Activated CD8-positive, alpha-beta memory T cell treated with anti-CD3 and anti-CD28 coated beads, Interleukin-2, amount 10 ng/mL, durations not matched to agents 7 days and 5 days (primary cell): ENCODE measurements around the gene CD8B. TPM values are rescaled to one million over a fixed set of nuclear protein-coding genes. Genes with fewer than 3 reads are reported as not detected.

Experiments used
- ATAC-seq: fragments of 150-1000 bp; cut with Tn5 transposase; one replicate; pipeline ENCODE4 v1.10.0; 2021; ENCODE audit warnings: moderate library complexity
- CTCF ChIA-PET: fragments of 350-600 bp; sonication (Branson Sonifier 250); formaldehyde crosslinking; loops from one replicate; lab custom pipeline; 2021; ENCODE audit warnings: antibody characterized with exemption; lab: Charles Lee
- DNase-seq: peaks from one replicate; pipeline ENCODE4 v3.0.0-alpha.2; 2020
- H3K27ac Mint-ChIP-seq: one replicate; pipeline ENCODE4 v1.8.0; 2021; ENCODE audit warnings: mild to moderate bottlenecking, mixed read lengths
- H3K27me3 Mint-ChIP-seq: one replicate; pipeline ENCODE4 v1.8.0; 2021; ENCODE audit warnings: mixed read lengths
- H3K36me3 Mint-ChIP-seq: one replicate; pipeline ENCODE4 v1.8.0; 2021; ENCODE audit warnings: mild to moderate bottlenecking, mixed read lengths
- H3K4me1 Mint-ChIP-seq: one replicate; pipeline ENCODE4 v1.8.0; 2021; ENCODE audit warnings: mixed read lengths
- H3K4me3 Mint-ChIP-seq: one replicate; pipeline ENCODE4 v1.8.0; 2021; ENCODE audit warnings: mild to moderate bottlenecking, moderate library complexity, mixed read lengths
- H3K9me3 Mint-ChIP-seq: one replicate; pipeline ENCODE4 v1.8.0; 2022; ENCODE audit warnings: low read depth, mixed read lengths
- total RNA-seq, 2 experiments: library from RNA; stranded (reverse); gene quantifications; one replicate each; pipeline ENCODE4 v1.2.3, GENCODE V29; 2021

The CD8B gene
- total RNA-seq, 2 experiments from 2014 or later: 296 to 396 TPM

DNA sequence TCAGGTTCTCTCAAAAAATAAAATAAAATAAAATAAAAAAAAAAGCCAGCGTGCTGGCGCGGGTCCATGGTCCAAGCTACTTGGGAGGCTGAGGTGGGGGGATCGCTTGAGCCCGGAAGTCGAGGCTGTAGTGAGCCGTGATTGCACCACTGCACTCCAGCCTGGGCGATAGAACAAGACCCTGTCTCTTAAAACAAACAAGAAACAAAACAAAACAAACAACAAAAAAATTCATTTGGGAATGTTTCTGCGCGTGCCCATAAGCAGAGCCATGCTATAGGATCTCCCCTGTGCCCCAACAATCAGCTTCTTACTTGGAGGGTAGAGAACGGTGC is 54.6 kb downstream of the CD8B start:
- peak; percentile 1 for ATAC-seq
- Mint-ChIP-seq H3K27me3 (no peaks in the 10 kb centered on the region), H3K36me3 (peaks cover 18% of the 10 kb centered on the region), H3K4me1 (peaks cover 48% of the 10 kb centered on the region), H3K27ac (peak overlapping the region; percentile 93), H3K4me3 (peak overlapping the region; percentile 90), H3K9me3 (no peaks in the 10 kb centered on the region)
- no peak for DNase-seq
- CTCF ChIA-PET: interaction anchor here (1.1 to 8.0 kb wide), 9 partner anchors 12 to 46 kb away, joined by 4 to 148 read pairs (median 16); partner anchors contain the start of gene CD8A

DNA sequence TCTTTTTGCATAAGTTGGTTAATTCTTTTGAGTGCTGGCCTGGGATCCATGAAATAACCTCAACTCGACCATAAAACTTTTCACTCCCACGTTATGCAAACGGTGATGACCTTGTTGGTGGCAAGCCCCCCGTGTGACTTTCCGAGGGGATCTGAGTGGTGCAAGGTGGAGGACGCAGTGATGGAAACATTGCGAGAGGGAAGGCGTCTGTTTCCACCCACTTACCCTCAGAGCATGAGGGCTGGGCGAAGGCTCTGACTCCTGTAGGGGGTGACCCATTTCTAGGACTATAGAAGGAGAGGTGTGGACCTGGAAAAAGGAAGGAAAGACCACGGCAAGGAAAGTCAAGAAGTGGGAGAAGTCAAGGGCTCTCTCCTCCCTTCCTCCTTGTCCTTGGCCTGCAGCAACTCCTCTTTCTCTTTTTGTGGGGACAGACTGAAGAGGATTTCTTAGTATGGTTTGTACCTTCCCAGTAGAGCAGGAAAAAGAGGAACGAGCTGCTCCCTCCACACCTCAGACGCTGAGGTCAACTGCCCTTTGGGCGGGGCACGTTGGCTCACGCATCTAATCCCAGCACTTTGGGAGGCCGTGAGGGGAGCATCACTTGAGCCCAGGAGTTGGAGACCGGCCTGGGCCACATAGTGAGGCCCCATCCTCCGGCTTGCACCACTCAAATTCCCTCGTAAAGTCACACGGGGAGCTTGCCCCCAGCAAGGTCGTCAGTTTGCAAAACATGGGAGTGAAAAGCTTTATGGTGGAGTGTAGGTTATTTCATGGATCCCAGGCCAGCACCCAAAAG is 55.4 kb downstream of the CD8B start:
- H3K4me3 Mint-ChIP-seq: peak overlapping the region; percentile 90
- ATAC-seq: no peak
- no peaks in the 10 kb centered on the region for H3K9me3 Mint-ChIP-seq
- H3K27ac Mint-ChIP-seq: peak overlapping the region; percentile 93
- peak; percentile 67 for DNase-seq
- H3K27me3 Mint-ChIP-seq: no peaks in the 10 kb centered on the region
- peaks cover 10% of the 10 kb centered on the region for H3K36me3 Mint-ChIP-seq
- H3K4me1 Mint-ChIP-seq: peaks cover 40% of the 10 kb centered on the region
- CTCF ChIA-PET: interaction anchor here (0.9 to 8.0 kb wide), 8 partner anchors 13 to 42 kb away, joined by 3 to 148 read pairs (median 34); partner anchors contain the start of gene CD8A

DNA sequence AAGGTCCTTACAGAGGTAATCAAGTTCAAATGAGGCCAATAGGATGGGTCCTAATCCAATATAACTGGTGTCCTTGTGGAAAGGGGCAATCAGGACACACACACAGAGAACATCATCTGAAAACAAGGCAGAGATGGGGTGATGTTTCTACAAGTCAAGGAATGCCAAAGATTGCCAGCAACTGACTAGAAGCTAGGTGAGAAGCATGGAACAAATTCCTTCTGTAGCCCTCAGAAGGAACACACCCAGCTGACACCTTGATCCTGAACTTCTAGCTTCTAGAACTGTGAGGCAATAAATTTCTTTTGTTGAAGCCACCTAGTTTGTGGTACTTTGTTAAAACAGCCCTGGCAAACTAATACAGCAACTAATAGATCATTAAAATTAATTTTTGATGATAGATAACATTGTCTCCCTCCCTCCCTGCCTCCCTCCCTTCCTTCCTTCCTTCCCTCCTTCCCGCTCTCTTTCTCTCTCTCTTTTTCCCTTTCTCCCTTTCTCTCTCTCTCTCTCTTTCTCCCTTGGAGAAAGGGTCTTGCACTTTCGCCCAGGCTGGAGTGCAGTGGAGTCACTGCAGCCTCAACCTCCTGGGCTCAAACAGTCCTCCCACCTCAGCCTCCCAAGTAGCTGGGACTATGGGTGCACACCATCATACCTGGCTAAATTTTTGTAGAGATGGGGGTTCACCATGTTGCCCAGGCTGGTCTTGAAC is 60.7 kb downstream of the CD8B start:
- Mint-ChIP-seq H3K27me3 (no peaks in the 10 kb centered on the region), H3K36me3 (peaks cover 36% of the 10 kb centered on the region), H3K27ac (no peak overlapping the region), H3K9me3 (peaks cover 16% of the 10 kb centered on the region), H3K4me3 (no peak overlapping the region), H3K4me1 (peaks cover 36% of the 10 kb centered on the region)
- ATAC-seq: no peak
- no peak for DNase-seq
- CTCF ChIA-PET: interaction anchor here (0.7 to 1.3 kb wide), 2 partner anchors 9 to 15 kb away, joined by 3 read pairs; no protein-coding TSS in a partner anchor

DNA sequence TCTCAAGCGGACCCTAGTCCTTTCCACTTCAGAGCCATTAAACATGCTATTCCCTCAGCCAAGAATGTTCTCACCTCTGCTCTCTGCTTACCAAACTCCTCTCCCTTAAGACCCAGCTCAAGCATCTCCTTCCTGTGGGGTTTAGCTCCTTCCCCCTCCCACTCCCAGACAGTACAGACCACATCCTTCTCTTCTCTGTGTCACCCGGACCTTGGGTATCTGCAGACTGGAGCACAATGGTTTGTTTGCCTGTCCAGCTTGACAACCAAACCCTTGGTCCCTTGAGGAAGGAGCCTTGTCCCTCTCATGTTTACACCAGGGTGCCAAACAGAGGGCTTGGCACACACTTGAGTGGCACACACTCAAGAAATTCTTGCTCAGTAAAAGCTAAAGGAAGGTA is 66.8 kb downstream of the CD8B start:
- ATAC-seq: peak; percentile 37
- Mint-ChIP-seq H3K36me3 (peaks cover 46% of the 10 kb centered on the region), H3K27me3 (no peaks in the 10 kb centered on the region), H3K4me1 (peaks cover 57% of the 10 kb centered on the region), H3K9me3 (peaks cover 24% of the 10 kb centered on the region), H3K27ac (peak overlapping the region; percentile 99), H3K4me3 (peak overlapping the region; percentile 66)
- CTCF ChIA-PET: interaction anchor here (0.6 to 10.4 kb wide), 7 partner anchors 8 to 574 kb away, joined by 3 to 148 read pairs (median 6); no protein-coding TSS in a partner anchor
- DNase-seq: peak; percentile 84

DNA sequence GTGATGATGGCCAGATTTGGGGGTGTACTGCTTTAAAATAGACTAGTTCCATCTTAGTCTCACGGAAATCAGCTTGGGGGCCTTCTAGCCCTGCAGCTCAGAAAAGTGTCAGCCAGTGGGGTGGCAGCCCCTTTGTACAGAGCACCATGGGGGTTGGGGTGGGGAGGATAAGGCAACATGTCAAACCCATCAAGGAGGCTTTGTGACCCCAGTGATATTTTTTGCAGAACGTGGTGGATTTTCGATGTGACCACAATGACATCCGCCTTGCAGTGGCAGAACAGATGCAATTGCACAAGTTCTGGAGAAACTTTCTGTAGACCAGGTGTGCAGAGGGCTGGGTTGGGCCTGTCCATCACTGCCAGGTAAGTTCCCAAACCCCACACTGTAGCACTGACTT is 67.9 kb downstream of the CD8B start:
- H3K36me3 Mint-ChIP-seq: peaks cover 49% of the 10 kb centered on the region
- H3K27ac Mint-ChIP-seq: peak overlapping the region; percentile 99
- H3K4me1 Mint-ChIP-seq: peaks cover 57% of the 10 kb centered on the region
- peak; percentile 83 for DNase-seq
- no peaks in the 10 kb centered on the region for H3K27me3 Mint-ChIP-seq
- peak overlapping the region; percentile 66 for H3K4me3 Mint-ChIP-seq
- H3K9me3 Mint-ChIP-seq: peaks cover 24% of the 10 kb centered on the region
- peak; percentile 12 for ATAC-seq
- CTCF ChIA-PET: interaction anchor here (2.1 to 10.4 kb wide), 2 partner anchors 13 to 29 kb away, joined by 8 to 148 read pairs; no protein-coding TSS in a partner anchor

DNA sequence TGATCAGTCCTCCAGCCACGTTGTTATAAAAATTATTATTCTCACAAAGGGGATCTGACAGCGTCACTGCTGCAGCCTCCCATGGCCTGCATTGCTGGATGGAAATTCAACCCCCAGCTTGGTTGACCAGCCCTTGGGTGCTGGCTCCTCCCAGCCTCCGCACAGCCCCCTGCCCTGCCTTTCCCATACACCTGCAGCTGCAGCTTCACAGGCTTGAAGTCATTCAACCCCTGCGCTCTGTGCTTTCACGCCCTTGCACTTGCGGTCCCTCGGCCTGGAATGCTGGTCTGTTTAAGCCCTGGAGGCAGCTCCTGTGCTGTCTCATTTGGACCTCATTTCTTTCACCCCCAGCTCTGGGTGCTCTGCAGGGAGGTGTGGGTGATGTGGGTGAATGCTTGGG is 70.1 kb downstream of the CD8B start:
- H3K4me1 Mint-ChIP-seq: peaks cover 66% of the 10 kb centered on the region
- H3K27me3 Mint-ChIP-seq: no peaks in the 10 kb centered on the region
- H3K4me3 Mint-ChIP-seq: peak overlapping the region; percentile 92
- H3K9me3 Mint-ChIP-seq: peaks cover 14% of the 10 kb centered on the region
- ATAC-seq: peak; percentile 6
- H3K27ac Mint-ChIP-seq: peak overlapping the region; percentile 99
- H3K36me3 Mint-ChIP-seq: peaks cover 49% of the 10 kb centered on the region
- CTCF ChIA-PET: interaction anchor here (1.0 to 10.4 kb wide), 8 partner anchors 8 to 33 kb away, joined by 3 to 148 read pairs (median 4); no protein-coding TSS in a partner anchor
- DNase-seq: peak; percentile 68

DNA sequence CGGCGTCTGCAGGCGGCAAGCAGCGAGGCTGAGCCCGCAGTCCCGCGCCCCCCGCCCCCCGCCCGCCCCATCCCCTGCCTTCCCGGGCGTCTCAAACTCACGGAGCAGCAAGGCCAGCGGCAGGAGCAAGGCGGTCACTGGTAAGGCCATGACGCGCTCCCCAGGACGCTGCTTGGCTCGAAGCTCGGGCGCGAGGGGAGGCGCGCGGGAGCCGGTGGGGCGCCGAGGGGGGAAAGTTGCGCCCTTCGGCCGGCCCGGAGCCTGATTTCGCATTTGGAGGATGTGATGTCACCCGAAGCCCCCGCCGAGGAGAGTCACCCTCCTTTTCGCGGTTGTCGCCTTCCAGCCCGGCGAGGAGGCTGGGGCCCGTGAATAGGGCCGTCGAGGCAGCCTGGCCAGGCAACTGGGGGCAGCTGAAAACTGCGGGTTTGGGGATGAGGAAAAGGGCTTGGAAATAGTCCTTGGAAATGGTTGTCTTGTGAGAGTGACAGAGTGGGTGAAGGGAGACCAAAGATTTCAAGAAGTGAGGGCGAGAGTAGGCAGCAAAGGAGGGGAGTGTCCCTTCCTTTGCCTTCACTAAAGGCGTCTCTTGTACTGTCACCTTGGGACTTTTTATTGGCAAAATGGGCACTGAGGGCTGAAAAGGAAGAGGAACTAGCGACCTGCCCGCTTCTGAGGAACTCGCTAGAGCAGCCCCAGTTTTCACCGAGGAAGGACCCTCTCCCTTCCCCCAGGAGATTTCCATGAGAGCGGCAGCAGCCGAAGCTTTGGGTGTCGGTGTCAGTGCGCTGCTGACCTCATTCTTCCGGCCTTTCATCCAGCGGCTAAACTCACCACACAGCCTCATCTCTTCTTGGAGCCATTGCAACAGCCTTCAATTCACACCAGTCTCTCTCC is 70.8 kb downstream of the CD8B start, which contains the start of gene CD8A:
CD8A (minus strand) TSS at position 238 of the 897 bp plus-strand sequence; CDS start at position 150, 88 bp downstream.
- Mint-ChIP-seq H3K9me3 (peaks cover 7% of the 10 kb centered on the region), H3K4me3 (peak within 1 kb of the TSS; percentile 92), H3K4me1 (peaks cover 68% of the 10 kb centered on the region), H3K36me3 (peaks cover 48% of the 10 kb centered on the region), H3K27ac (peak within 1 kb of the TSS; percentile 99), H3K27me3 (no peaks in the 10 kb centered on the region)
- CTCF ChIA-PET: interaction anchor here (1.0 to 10.4 kb wide), 7 partner anchors 9 to 33 kb away, joined by 3 to 148 read pairs (median 5); no protein-coding TSS in a partner anchor
- ATAC-seq: peak; percentile 43
- DNase-seq: peak; percentile 92

DNA sequence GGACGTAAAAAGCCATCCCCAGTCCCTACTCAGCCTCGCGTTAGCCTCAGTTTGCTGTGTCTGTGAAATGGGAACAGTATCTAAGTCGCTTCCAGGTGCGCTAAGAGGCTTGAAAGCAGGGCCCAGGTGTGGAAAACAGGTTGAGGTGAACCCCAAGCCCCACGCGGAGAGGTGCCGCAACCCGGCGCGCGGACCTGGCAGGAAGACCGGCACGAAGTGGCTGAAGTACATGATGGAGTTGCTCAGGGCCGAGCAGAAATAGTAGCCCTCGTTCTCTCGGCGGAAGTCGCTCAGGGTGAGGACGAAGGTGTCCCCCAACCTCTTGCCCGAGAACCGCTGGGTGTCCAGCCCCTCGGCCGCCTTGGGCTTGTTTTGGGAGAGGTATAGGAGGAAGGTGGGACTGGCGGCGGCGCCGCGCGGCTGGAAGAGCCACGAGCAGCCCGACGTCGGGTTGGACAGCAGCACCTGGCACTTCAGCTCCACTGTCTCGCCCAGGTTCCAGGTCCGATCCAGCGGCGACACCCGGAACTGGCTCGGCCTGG is 71.5 kb downstream of the CD8B start:
- Mint-ChIP-seq H3K9me3 (peaks cover 2% of the 10 kb centered on the region), H3K4me3 (peak overlapping the region; percentile 92), H3K36me3 (peaks cover 48% of the 10 kb centered on the region), H3K27me3 (no peaks in the 10 kb centered on the region), H3K4me1 (peaks cover 68% of the 10 kb centered on the region), H3K27ac (peak overlapping the region; percentile 96)
- peak; percentile 64 for DNase-seq
- CTCF ChIA-PET: interaction anchor here (1.3 to 10.4 kb wide), 4 partner anchors 17 to 34 kb away, joined by 3 to 148 read pairs (median 12); no protein-coding TSS in a partner anchor
- ATAC-seq: no peak

DNA sequence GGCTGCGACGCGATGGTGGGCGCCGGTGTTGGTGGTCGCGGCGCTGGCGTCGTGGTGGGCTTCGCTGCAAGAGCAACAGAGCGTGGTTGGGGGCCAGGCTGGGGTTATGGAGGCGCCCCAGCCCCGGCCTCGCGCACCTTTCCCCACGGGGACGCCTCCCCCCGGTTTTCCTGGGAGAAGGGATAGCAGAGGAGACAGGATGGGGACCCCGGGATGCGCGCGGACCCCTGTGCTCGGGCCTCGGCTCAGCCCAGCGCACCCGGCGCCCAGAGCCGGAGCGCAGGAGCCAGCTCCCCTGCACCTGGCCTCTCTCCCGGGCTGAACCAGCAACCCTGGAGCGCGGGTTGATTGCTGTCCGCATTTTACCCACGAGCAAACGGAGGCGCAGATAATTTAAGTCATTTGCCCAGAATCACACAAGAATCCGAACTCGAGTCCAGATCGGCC is 72.0 kb downstream of the CD8B start:
- H3K36me3 Mint-ChIP-seq: peaks cover 49% of the 10 kb centered on the region
- no peaks in the 10 kb centered on the region for H3K9me3 Mint-ChIP-seq
- peak overlapping the region; percentile 92 for H3K4me3 Mint-ChIP-seq
- ATAC-seq (no peak), DNase-seq (no peak)
- no peaks in the 10 kb centered on the region for H3K27me3 Mint-ChIP-seq
- CTCF ChIA-PET: interaction anchor here (10.4 kb wide), 1 partner anchor 17 kb away, joined by 148 read pairs; no protein-coding TSS in a partner anchor
- peak overlapping the region; percentile 96 for H3K27ac Mint-ChIP-seq
- peaks cover 68% of the 10 kb centered on the region for H3K4me1 Mint-ChIP-seq

DNA sequence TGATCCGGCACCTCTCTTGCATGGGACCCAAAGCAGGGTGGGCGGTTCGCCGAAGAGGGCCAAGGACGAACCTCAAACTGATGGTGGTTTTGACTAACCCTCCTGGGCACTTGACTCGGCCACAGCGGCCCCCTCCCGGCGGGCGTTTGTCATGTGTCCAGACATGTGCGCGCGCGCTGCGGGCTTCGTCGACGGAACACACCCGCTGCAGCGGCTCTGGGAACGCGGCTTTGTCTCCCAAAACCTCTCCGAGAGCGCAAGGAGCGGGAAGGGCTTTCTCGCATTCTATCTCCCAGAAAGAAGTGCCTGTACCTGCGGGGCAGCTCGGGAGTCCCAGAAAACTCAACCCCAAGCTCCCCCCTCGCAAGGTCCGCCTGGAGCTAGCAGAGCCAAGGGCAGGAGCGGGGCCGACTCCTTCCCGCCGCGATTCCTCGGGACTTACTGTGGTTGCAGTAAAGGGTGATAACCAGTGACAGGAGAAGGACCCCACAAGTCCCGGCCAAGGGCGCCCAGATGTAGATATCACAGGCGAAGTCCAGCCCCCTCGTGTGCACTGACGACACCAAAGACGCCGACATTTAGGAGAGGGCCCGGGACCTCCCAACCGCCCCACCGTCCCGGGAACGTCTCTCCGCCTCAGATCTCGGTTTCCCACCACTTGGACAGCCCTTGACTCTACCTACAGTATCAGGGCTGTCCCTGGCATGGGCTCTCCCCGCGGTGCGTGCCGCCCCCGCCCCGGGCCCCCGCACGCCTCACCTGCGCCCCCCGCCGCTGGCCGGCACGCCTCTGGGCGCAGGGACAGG is 72.6 kb downstream of the CD8B start:
- H3K9me3 Mint-ChIP-seq: no peaks in the 10 kb centered on the region
- CTCF ChIA-PET: interaction anchor here (10.4 kb wide), 1 partner anchor 18 kb away, joined by 148 read pairs; no protein-coding TSS in a partner anchor
- ATAC-seq: no peak
- H3K4me3 Mint-ChIP-seq: peak overlapping the region; percentile 92
- H3K27me3 Mint-ChIP-seq: no peaks in the 10 kb centered on the region
- peak overlapping the region; percentile 100 for H3K27ac Mint-ChIP-seq
- peak; percentile 85 for DNase-seq
- peaks cover 68% of the 10 kb centered on the region for H3K4me1 Mint-ChIP-seq
- H3K36me3 Mint-ChIP-seq: peaks cover 55% of the 10 kb centered on the region

DNA sequence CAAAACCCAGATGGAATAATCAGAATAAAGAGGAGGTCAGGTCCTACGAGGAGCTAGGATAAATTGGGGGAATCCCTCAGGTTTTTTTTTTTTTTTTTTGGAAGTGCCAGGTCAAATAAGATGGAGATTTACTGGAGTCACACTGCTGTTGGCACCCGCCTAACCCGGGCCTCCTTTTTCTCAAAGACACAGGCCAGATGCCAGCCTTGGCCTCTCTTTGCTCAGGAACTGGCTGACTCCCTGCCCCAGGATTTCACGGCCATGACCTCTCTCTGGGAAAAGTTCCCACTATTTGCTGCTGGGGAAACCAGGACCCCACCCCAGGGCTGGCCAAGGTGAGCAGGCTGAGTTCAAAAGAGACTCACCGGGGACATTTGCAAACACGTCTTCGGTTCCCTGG is 73.5 kb downstream of the CD8B start:
- ATAC-seq (no peak), DNase-seq (no peak)
- CTCF ChIA-PET: interaction anchor here (0.8 to 9.9 kb wide), 2 partner anchors 19 to 24 kb away, joined by 3 to 113 read pairs; no protein-coding TSS in a partner anchor
- Mint-ChIP-seq H3K4me1 (peaks cover 68% of the 10 kb centered on the region), H3K9me3 (no peaks in the 10 kb centered on the region), H3K27ac (peak overlapping the region; percentile 100), H3K4me3 (peak overlapping the region; percentile 92), H3K36me3 (peaks cover 58% of the 10 kb centered on the region), H3K27me3 (no peaks in the 10 kb centered on the region)
